ENCODE results near the gene DZIP3. TPM values are rescaled to one million over a fixed set of nuclear protein-coding genes. Genes with fewer than 3 reads are reported as not detected.

The DZIP3 gene
- total RNA-seq, 2 donors from 2014 or later = 3.6 to 8.8 TPM

- no peaks in the 10 kb centered on the region for H3K4me1 ChIP-seq
- TF ChIP-seq POLR2A (IDR thresholded peaks at IDR 0.05) (no peak), CTCF (IDR thresholded peaks at IDR 0.05) (no peak)
- H3K4me3 ChIP-seq = no peak overlapping the region
- H3K27me3 ChIP-seq = no peaks in the 10 kb centered on the region
- intact Hi-C loops (cut with DNase I) = no loop called here
- no peaks in the 10 kb centered on the region for H3K36me3 ChIP-seq (replicated peaks in 1 of 2; ENCODE audit: insufficient read depth in 1 of 2, low read depth in 2 of 2)
- ATAC-seq = no peak
- no peak overlapping the region for H3K27ac ChIP-seq
- H3K9me3 ChIP-seq = no peaks in the 10 kb centered on the region
- 95 to 99% methylated on average over 4 of the region's 4 CpGs for WGBS, 2 donors
- no peak for DNase-seq
These were observed 20.2 kb upstream of the DZIP3 start for GRCh38 chr3:108569336-108569735.

GRCh38 chr3:108578064-108578463 lies 11.5 kb upstream of the DZIP3 start:
- 57 to 58% methylated on average over 2 of the region's 2 CpGs for WGBS, 2 donors
- ATAC-seq = no peak
- DNase-seq = no peak
- Histone ChIP-seq H3K4me1 (no peaks in the 10 kb centered on the region), H3K9me3 (no peaks in the 10 kb centered on the region), H3K27ac (no peak overlapping the region), H3K27me3 (no peaks in the 10 kb centered on the region), H3K4me3 (no peak overlapping the region), H3K36me3 (replicated peaks in 1 of 2; ENCODE audit: insufficient read depth in 1 of 2, low read depth in 2 of 2) (no peaks in the 10 kb centered on the region)
- intact Hi-C loops (cut with DNase I) = no loop called here
- TF ChIP-seq POLR2A (IDR thresholded peaks at IDR 0.05) (no peak), CTCF (IDR thresholded peaks at IDR 0.05) (no peak)

- H3K36me3 ChIP-seq (replicated peaks in 1 of 2; ENCODE audit: insufficient read depth in 1 of 2, low read depth in 2 of 2) = no peaks in the 10 kb centered on the region
- TF ChIP-seq CTCF (IDR thresholded peaks at IDR 0.05) (no peak), POLR2A (IDR thresholded peaks at IDR 0.05) (no peak)
- H3K4me1 ChIP-seq = peaks cover 11% of the 10 kb centered on the region
- ATAC-seq = no peak
- H3K9me3 ChIP-seq = no peaks in the 10 kb centered on the region
- no peaks in the 10 kb centered on the region for H3K27me3 ChIP-seq
- peak overlapping the region in 1 of 2 donors; percentile 96 for H3K4me3 ChIP-seq
- no peak for DNase-seq
- intact Hi-C loops (cut with DNase I) = no loop called here
- peak overlapping the region in 2 of 4 donors; percentile 87 to 89 for H3K27ac ChIP-seq
- 1 to 2% methylated on average over 8 of the region's 8 CpGs for WGBS, 2 donors
These were observed 921 bp upstream of the DZIP3 start for GRCh38 chr3:108588601-108589000.

GRCh38 chr3:108589998-108590323 lies 439 bp downstream of the DZIP3 start:
- ATAC-seq (no peak), DNase-seq (no peak)
- no peaks in the 10 kb centered on the region for H3K27me3 ChIP-seq
- WGBS, 2 donors = 1% methylated on average over 11 of the region's 11 CpGs
- peaks cover 11% of the 10 kb centered on the region for H3K4me1 ChIP-seq
- peak overlapping the region; percentile 82 to 96 for H3K4me3 ChIP-seq
- intact Hi-C loops (cut with DNase I) = no loop called here
- H3K9me3 ChIP-seq = no peaks in the 10 kb centered on the region
- H3K36me3 ChIP-seq (replicated peaks in 1 of 2; ENCODE audit: insufficient read depth in 1 of 2, low read depth in 2 of 2) = no peaks in the 10 kb centered on the region
- TF ChIP-seq CTCF (IDR thresholded peaks at IDR 0.05) (no peak), POLR2A (IDR thresholded peaks at IDR 0.05) (no peak)
- peak overlapping the region; percentile 85 to 89 (median 88) for H3K27ac ChIP-seq

GRCh38 chr3:108590460-108590859 lies 938 bp downstream of the DZIP3 start:
- no peaks in the 10 kb centered on the region for H3K36me3 ChIP-seq (replicated peaks in 1 of 2; ENCODE audit: insufficient read depth in 1 of 2, low read depth in 2 of 2)
- 27 to 32% methylated on average over 4 of the region's 4 CpGs for WGBS, 2 donors
- peak overlapping the region in 1 of 4 donors; percentile 89 for H3K27ac ChIP-seq
- no peak for TF ChIP-seq POLR2A (IDR thresholded peaks at IDR 0.05)
- no peaks in the 10 kb centered on the region for H3K9me3 ChIP-seq
- intact Hi-C loops (cut with DNase I) = no loop called here
- DNase-seq (no peak), ATAC-seq (no peak)
- H3K4me1 ChIP-seq = peaks cover 11% of the 10 kb centered on the region
- no peaks in the 10 kb centered on the region for H3K27me3 ChIP-seq
- H3K4me3 ChIP-seq = peak overlapping the region in 1 of 2 donors; percentile 96

Data from body of pancreas (tissue), 4 donors.